Endothelial cell of umbilical vein (primary cell): Measurements from ENCODE around the gene SPAG9. TPM values are rescaled to one million over a fixed set of nuclear protein-coding genes. Genes with fewer than 3 reads are reported as not detected.
A peak's percentile ranks its signal among the peaks of the same experiment; 100 is the strongest.

Experiments
- BruUV-seq: library from RNA; stranded (reverse); fragments of 400-500 nt; replicated peaks from 2 replicates; lab custom pipeline; 2021; lab: Mats Ljungman, UMichigan
- CTCF ChIA-PET: fragments of 300-600, 350-600 bp; sonication (Branson Sonifier 250); formaldehyde crosslinking; loops from one replicate; lab custom pipeline; 2021; ENCODE audit warnings: antibody characterized with exemption, inconsistent platforms; lab: Charles Lee
- POLR2A ChIA-PET: fragments of 300-600, 350-600 bp; sonication (Branson Sonifier 250); formaldehyde crosslinking; loops from one replicate; lab custom pipeline; 2021; ENCODE audit warnings: antibody characterized with exemption, inconsistent platforms; lab: Charles Lee
- DNase-seq: peaks from one replicate; pipeline ENCODE4 v3.0.0-alpha.2; 2011; ENCODE audit warnings: low read depth, low spot score
- FAIRE-seq: peaks from 2 replicates; lab custom pipeline; 2011; peaks lifted over from hg19 to GRCh38; lab: Jason Lieb, UNC
- H2AFZ ChIP-seq: 2 replicates; pipeline ENCODE4 v1.6.0; 2012; ENCODE audit warnings: low read depth, low read length, control low read depth, inconsistent platforms
- H3K27ac ChIP-seq: 2 replicates; pipeline ENCODE4 v1.5.1; 2011; ENCODE audit warnings: low read depth, mild to moderate bottlenecking, control low read depth, low read length, moderate library complexity; ENCODE audit not compliant: insufficient read depth
- H3K27me3 ChIP-seq, 2 experiments: 2 replicates each; pipeline versions ENCODE4 v1.6.0 to v1.6.1; 2011; ENCODE audit warnings: low read length in 2 of 2, mixed read lengths in 1 of 2; ENCODE audit not compliant: control insufficient read depth in 2 of 2, insufficient read depth in 2 of 2
- H3K36me3 ChIP-seq, 2 experiments: 2 replicates in 1 of 2; 3 replicates in 1 of 2; pipeline ENCODE4 v1.5.1; 2011; ENCODE audit warnings: low read length in 2 of 2, mild to moderate bottlenecking in 1 of 2, moderate library complexity in 1 of 2; ENCODE audit not compliant: control insufficient read depth in 2 of 2, insufficient read depth in 2 of 2; ENCODE audit errors: extremely low read depth in 1 of 2
- H3K4me1 ChIP-seq: 3 replicates; pipeline ENCODE4 v1.5.1; 2011; ENCODE audit warnings: mild to moderate bottlenecking, low read length; ENCODE audit not compliant: control insufficient read depth, insufficient read depth; ENCODE audit errors: extremely low read depth
- H3K4me2 ChIP-seq: 2 replicates; pipeline ENCODE4 v1.6.1; 2011; ENCODE audit warnings: low read length, control low read depth, mixed read lengths; ENCODE audit not compliant: insufficient read depth
- H3K4me3 ChIP-seq, 3 experiments: fragments of 200-600 bp in 1 of 3; sonication (generic), shearing (Covaris generic) in 1 of 3; replicated peaks in 1 of 3; 2 replicates each; pipeline ENCODE4 v1.5.1; 2011 to 2016; ENCODE audit warnings: control low read depth in 3 of 3, low read length in 3 of 3, mild to moderate bottlenecking in 2 of 3, inconsistent platforms in 1 of 3, low read depth in 1 of 3, moderate library complexity in 1 of 3; ENCODE audit not compliant: insufficient read depth in 1 of 3
- H3K79me2 ChIP-seq: 2 replicates; pipeline ENCODE4 v1.6.0; 2012; ENCODE audit warnings: low read length, inconsistent platforms; ENCODE audit not compliant: control insufficient read depth, insufficient read depth
- H3K9ac ChIP-seq: replicated peaks from 2 replicates; pipeline ENCODE3; 2011; ENCODE audit warnings: low read length, control low read depth; ENCODE audit not compliant: insufficient read depth; ENCODE audit errors: extremely low read depth
- H3K9me1 ChIP-seq: replicated peaks from 3 replicates; pipeline ENCODE4 v1.6.0; 2011; ENCODE audit warnings: mild to moderate bottlenecking, low read length; ENCODE audit not compliant: control insufficient read depth, insufficient read depth; ENCODE audit errors: extremely low read depth
- H3K9me3 ChIP-seq: replicated peaks from 2 replicates; pipeline ENCODE4 v1.5.1; 2012; ENCODE audit warnings: low read length, inconsistent platforms; ENCODE audit not compliant: control insufficient read depth, insufficient read depth
- H4K20me1 ChIP-seq: replicated peaks from 2 replicates; pipeline ENCODE3; 2011; ENCODE audit warnings: mild to moderate bottlenecking, low read length; ENCODE audit not compliant: control insufficient read depth, insufficient read depth; ENCODE audit errors: extremely low read depth
- CTCF ChIP-seq, 2 donors: IDR thresholded peaks; 1 replicate in 1 of 2; 2 replicates in 1 of 2; pipeline ENCODE4 v1.5.1; 2011; ENCODE audit warnings: low read length in 2 of 2, mild to moderate bottlenecking in 2 of 2, moderate library complexity in 2 of 2, control low read depth in 1 of 2, inconsistent platforms in 1 of 2, low read depth in 1 of 2; ENCODE audit not compliant: insufficient read depth in 1 of 2; ENCODE audit errors: extremely low read depth in 1 of 2
- EZH2 ChIP-seq: IDR thresholded peaks from 2 replicates; pipeline ENCODE4 v1.6.1; 2012; ENCODE audit warnings: borderline replicate concordance, low read depth, mild to moderate bottlenecking, moderate library complexity, low read length, inconsistent platforms; ENCODE audit not compliant: severe bottlenecking
- FOS ChIP-seq: IDR thresholded peaks from 2 replicates; pipeline ENCODE4 v1.6.1; 2011; ENCODE audit warnings: mild to moderate bottlenecking, low read length, moderate library complexity, borderline replicate concordance; ENCODE audit not compliant: insufficient read depth
- GATA2 ChIP-seq: IDR thresholded peaks from 2 replicates; pipeline ENCODE4 v1.7.0; 2011; ENCODE audit warnings: low read depth, mild to moderate bottlenecking, moderate library complexity, mixed read lengths, low read length; ENCODE audit not compliant: insufficient read length, insufficient read depth
- JUN ChIP-seq: IDR thresholded peaks from 2 replicates; pipeline ENCODE4 v1.6.1; 2011; ENCODE audit warnings: borderline replicate concordance, low read depth; ENCODE audit not compliant: insufficient read length, insufficient read depth
- MAX ChIP-seq: IDR thresholded peaks from 2 replicates; pipeline ENCODE4 v1.6.1; 2011; ENCODE audit not compliant: insufficient read depth, insufficient read length
- MYC ChIP-seq: IDR thresholded peaks from one replicate; pipeline ENCODE4 v1.6.1; 2011; ENCODE audit warnings: mild to moderate bottlenecking, low read depth, low read length
- POLR2A ChIP-seq: IDR thresholded peaks from 2 replicates; pipeline ENCODE4 v1.6.1; 2012; ENCODE audit warnings: low read depth, mild to moderate bottlenecking, control low read depth, low read length
- POLR2AphosphoS5 ChIP-seq: IDR thresholded peaks from 2 replicates; pipeline ENCODE4 v1.6.1; 2012; ENCODE audit warnings: low read depth, mild to moderate bottlenecking, control low read depth, low read length, moderate library complexity; ENCODE audit not compliant: insufficient read depth
- dilution Hi-C: fragments of 300-500 bp; cut with MboI; formaldehyde crosslinking; loops from one replicate; pipeline ENCODE4 v1.15.0; 2019; ENCODE audit warnings: low sequenced_read_pairs; ENCODE audit not compliant: extremely low pct_ligation_motif_present
- intact Hi-C: fragments of 100-400 bp; cut with micrococcal nuclease; formaldehyde crosslinking; loops from one replicate; pipeline ENCODE4 v1.10.0; 2022
- polyA plus RNA-seq, 4 experiments: library from polyadenylated mRNA; depleted of rRNA in 3 of 4; stranded (reverse) in 3 of 4; unstranded in 1 of 4; fragments of >200 nt; gene quantifications; 2 replicates each; pipeline versions ENCODE4 v1.2.1 to v1.2.3, GENCODE V29; 2011 to 2012; ENCODE audit warnings: missing spikeins in 1 of 4
- total RNA-seq: library from RNA; stranded (reverse); gene quantifications from 2 replicates; pipeline ENCODE4 v1.2.3, GENCODE V29; 2021

SPAG9 gene
- total and polyA plus RNA-seq, 2 donors (not counting 3 experiments of a cell fraction or from before 2014, with no cell fraction given) = 16.5 to 75.0 TPM

DNA sequence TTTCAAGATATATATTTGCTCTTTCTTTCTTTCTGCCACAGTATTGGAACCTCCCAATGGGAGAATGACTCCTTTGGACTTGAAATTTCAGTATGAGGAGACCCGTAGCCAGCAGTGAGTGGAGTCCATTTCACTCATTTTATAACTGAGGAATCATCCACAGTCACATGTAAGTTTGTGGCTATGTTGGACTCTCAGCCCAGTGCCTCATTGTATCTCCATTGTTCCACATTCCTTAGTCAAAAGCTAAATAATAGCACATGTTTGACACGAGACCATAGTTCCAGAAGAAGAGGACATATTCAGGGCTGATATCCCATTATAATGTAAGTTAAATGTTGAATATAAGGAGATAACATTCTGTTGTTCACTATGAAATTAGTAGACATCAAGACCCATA is 12.7 kb upstream of the SPAG9 start:
- no peak for TF ChIP-seq MYC
- Histone ChIP-seq H3K27me3 (no peaks in the 10 kb centered on the region), H3K9me1 (no peaks in the 10 kb centered on the region), H3K27ac (peak overlapping the region; percentile 82), H2AFZ (peak overlapping the region; percentile 12), H3K36me3 (no peaks in the 10 kb centered on the region), H3K4me2 (peak overlapping the region; percentile 72), H3K79me2 (no peaks in the 10 kb centered on the region), H3K9ac (peak overlapping the region; percentile 38), H3K4me1 (peaks cover 23% of the 10 kb centered on the region), H4K20me1 (no peaks in the 10 kb centered on the region), H3K9me3 (no peaks in the 10 kb centered on the region), H3K4me3 (no peak overlapping the region)
- dilution Hi-C loops = no loop called here
- intact Hi-C loops = loop anchor here (1.0 kb wide), 2 partner anchors 12 to 20 kb away; partner anchors contain the start of gene NME1
- DNase-seq (no peak), FAIRE-seq (no peak)
- TSS peak; percentile 91 for BruUV-seq
- ChIA-PET CTCF (interaction anchor here (1.1 to 2.5 kb wide), 3 partner anchors 20 to 93 kb away, joined by 3 to 12 read pairs (median 4); partner anchors contain the start of gene NME1), POLR2A (no interaction called here)

DNA sequence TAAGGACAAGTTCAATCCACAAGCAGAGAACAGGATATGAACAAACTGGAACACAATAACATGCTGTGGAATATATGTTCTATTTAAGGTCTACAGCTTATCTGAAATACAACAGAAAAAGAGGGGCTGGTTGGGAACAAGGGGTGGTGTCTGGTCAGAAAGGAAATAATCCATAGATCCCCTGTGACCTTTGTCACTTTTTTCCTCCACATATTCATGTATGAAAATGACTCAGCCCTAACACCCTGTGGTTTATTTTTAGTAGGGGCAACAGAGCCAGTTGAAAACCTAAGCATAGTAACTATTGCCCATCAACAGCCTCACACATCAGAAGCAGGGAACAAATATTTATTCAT is 12.3 kb upstream of the SPAG9 start:
- Histone ChIP-seq H3K9ac (peak overlapping the region; percentile 5), H3K4me1 (peaks cover 23% of the 10 kb centered on the region), H2AFZ (peak overlapping the region; percentile 13), H3K9me1 (no peaks in the 10 kb centered on the region), H4K20me1 (no peaks in the 10 kb centered on the region), H3K4me3 (no peak overlapping the region), H3K27me3 (no peaks in the 10 kb centered on the region), H3K4me2 (peak overlapping the region; percentile 72), H3K36me3 (no peaks in the 10 kb centered on the region), H3K9me3 (no peaks in the 10 kb centered on the region), H3K79me2 (no peaks in the 10 kb centered on the region), H3K27ac (peak overlapping the region; percentile 82)
- FAIRE-seq (peak; percentile 95), DNase-seq (peak; percentile 94)
- dilution Hi-C loops = no loop called here
- ChIA-PET CTCF (interaction anchor here (0.6 to 2.5 kb wide), 5 partner anchors 9 to 93 kb away, joined by 3 to 12 read pairs (median 3); partner anchors contain the start of gene NME1), POLR2A (no interaction called here)
- intact Hi-C loops = loop anchor here (1.0 kb wide), 2 partner anchors 12 to 20 kb away; partner anchors contain the start of gene NME1
- no peak for TF ChIP-seq EZH2
- TF ChIP-seq MAX = no peak
- peak; percentile 39 for TF ChIP-seq GATA2
- TF ChIP-seq CTCF (IDR thresholded peaks at IDR 0.05; ENCODE audit: extremely low read depth in 1 of 2, insufficient read depth in 1 of 2, low read depth in 1 of 2, low read length in 2 of 2) = no peak
- TF ChIP-seq MYC = no peak
- TF ChIP-seq POLR2AphosphoS5 = peak; percentile 69
- peak; percentile 69 for TF ChIP-seq FOS
- TF ChIP-seq POLR2A = no peak
- TF ChIP-seq JUN = peak; percentile 81
- BruUV-seq = no TSS peak
